ENCODE results near the gene GABARAP.

Gene GABARAP

DNA sequence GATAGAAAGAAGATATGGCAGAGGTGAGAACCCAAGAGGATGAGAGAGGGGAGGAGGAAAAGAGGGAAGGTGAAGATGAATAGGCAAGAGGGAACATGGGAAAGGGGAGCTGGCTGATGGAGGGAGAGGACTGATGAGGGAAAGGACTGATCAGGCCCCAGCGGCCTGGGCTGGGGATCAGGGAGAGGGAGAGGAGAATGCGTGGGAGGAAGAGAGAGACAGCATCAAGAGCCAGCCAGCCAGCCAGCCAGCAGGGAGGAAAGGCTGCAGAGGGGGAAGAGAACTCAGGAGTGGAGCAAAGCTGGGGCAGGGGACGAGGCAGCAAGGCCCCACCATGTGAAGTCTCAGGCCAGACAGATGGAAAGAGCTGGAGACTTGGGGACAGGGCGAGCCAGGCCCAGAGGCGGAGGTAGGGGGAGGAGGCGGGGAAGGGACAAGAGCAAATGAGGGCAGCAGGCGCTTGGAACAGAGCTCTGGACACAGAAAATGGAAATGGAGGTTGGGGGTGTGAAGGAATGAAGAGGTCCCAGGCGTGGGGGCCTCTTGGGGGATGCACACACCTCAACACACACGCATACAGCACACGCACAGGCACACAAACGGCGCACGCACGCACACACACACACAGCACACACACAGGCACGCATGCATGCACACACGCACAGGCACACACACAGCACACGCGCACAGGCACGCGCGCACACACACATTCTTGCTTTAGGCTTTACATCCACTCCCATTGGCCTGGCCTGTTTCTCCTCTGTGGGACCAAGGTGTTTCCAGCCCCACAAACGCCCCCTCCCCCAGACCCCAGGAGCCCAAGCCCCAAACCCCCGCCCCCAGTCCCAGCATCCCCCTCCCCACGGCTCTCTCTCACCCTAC lies 34.9 kb downstream of the GABARAP start:
- DNase-seq (ENCODE audit: low read depth), result peak; percentile 61

DNA sequence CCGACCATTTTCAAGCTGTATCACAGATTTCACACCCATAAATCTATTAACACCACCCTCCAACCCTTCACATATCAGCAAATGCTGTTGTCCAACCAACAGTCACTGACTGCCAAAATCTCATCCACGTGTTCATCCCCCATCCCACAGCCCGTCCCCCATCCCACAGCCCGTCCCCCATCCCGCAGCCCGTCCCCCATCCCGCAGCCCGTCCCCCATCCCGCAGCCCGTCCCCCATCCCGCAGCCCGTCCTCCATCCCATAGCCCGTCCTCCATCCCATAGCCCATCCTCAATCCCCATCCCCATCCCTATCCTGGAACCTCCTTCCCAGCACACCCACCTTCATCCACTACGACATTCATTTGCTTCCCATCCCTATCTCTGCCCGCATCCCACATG lies 36.7 kb downstream of the GABARAP start:
- DNase-seq (ENCODE audit: low read depth), result no peak

DNA sequence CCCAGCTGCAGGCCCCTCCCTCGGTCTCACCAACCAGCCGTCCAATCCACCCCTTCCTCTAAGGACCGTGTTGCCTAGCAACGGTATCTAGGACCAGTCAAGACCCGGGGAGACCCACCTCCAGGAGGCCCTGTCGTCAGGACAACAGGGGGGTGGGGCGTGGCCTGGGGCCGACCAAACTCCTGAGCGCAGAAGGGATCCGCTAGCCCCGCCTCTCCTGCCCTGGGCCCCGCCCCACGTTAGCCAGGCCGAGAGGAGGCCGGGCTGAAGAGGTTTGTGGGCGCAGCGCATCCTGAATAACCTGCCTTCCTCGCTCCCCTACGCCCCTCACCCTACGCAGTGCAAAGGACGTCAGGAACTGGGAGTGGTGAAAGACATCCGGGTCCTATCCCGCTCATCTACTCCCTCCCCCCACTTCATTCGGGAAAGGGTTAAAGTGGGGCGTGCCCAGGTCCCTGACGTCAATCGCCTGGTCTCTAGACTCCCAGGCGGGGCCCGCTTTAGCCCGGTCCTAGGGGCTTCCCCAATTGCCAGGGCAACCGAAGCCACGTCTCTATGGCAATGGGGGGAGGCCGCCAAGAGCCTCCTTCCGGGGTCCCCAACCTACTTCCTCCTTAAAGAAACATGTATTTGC lies 37.3 kb downstream of the GABARAP start:
- DNase-seq (ENCODE audit: low read depth), result peak; percentile 83

- DNase-seq (ENCODE audit: low read depth), result no peak
Measured at GRCh38 chr17:7204336-7204735, 37.9 kb downstream of the GABARAP start.

GRCh38 chr17:7203391-7203790 lies 38.9 kb downstream of the GABARAP start:
- DNase-seq (ENCODE audit: low read depth), result no peak

DNA sequence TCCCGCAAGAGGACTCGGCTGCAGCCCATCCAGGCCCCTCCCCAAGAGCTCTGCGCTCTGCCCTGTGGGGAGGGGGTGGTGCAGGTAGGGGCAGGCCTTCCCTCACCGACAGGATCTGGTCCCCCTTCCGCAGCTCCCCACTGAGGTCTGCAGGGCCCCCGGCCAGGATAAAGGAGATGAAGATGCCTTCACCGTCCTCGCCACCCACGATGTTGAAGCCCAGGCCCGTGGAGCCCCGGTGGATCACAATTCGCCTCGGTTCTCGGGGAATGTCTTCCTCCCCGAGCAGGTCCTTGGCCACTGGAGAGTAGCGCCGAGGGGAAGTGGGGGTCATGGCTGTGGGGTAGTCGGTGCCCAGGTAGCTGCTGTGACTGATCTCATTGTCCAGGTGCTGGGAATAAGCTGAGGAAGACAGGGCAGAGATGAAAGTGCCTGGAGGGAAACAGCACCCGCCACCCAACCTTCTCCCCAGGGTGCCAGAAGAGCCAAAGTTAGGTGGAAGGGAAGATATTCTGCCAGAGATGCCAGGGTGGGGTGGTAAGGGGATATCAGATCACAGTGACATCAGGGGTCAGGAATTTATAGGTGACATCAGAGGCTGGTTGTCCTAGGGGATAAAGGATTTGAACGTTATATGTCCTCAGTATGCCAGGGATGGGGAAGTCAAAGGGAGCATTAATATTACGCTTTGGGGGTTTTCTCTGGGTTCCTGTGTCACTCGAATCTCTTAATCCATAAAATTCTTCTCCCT lies 45.4 kb downstream of the GABARAP start:
- no peak for DNase-seq (ENCODE audit: low read depth)

DNA sequence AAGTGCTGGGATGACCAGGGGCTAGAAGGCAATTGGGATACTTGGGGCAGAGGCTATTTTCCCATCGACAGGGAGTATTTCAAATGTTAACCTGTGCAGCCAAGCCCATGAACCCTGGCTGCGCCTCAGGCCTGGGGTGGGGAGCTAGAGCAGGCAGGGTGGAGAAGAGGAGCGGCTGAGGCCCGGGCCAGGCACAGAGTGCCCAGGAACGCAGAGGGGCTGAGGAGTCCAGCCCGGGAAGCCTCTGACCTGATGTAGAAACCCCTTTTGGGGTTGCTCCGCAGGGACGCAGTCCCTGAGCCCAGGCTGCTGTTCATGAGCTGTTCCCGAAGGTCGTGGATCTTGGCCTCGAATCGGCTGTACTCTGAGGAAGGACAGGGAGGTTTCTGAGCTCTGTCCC lies 46.3 kb downstream of the GABARAP start:
- no peak for DNase-seq (ENCODE audit: low read depth)

- no peak for DNase-seq (ENCODE audit: low read depth)
Measured at GRCh38 chr17:7192271-7192937, 49.8 kb downstream of the GABARAP start.

- DNase-seq (ENCODE audit: low read depth), result peak; percentile 29
Measured at GRCh38 chr17:7191571-7192270, 50.5 kb downstream of the GABARAP start.

GRCh38 chr17:7191069-7191468 lies 51.2 kb downstream of the GABARAP start:
- DNase-seq (ENCODE audit: low read depth), result no peak

- DNase-seq (ENCODE audit: low read depth), result no peak
Measured at GRCh38 chr17:7190276-7190917, 51.9 kb downstream of the GABARAP start.
